Activated T-helper 1 cell treated with anti-CD3 and anti-CD28 coated beads, Interleukin-12 subunit alpha, Interleukin-12 subunit beta, Interleukin-2, Interleukin-4 antibody, amounts not matched to agents 30 ng/mL and 10 ng/mL and 1 ng/mL, durations not matched to agents 14 hours and 24 hours and 36 hours (primary cell): Measurements from ENCODE around the gene PANK1. TPM values are rescaled to one million over a fixed set of nuclear protein-coding genes. Genes with fewer than 3 reads are reported as not detected.

Source experiments
- total RNA-seq: library from RNA; stranded (reverse); gene quantifications from 2 replicates; pipeline ENCODE4 v1.2.3, GENCODE V29; 2022

The PANK1 gene
- total RNA-seq, 1 donor from 2014 or later, result 3.2 TPM

Other genes with a start within 250 kb of the PANK1 start
- gene IFIT5, start 230.7 kb downstream of the PANK1 start, total RNA-seq, result 8.7 TPM in 2 replicates
- gene SLC16A12, start 109.6 kb downstream of the PANK1 start, total RNA-seq, result not detected in 2 replicates
- 48.7 TPM in 2 replicates for gene KIF20B, start 56.3 kb upstream of the PANK1 start, total RNA-seq